GM13976 (cell line): ENCODE measurements around the gene SHANK2.

Source experiments
- DNase-seq: peaks from one replicate; pipeline ENCODE4 v3.0.0; 2012; ENCODE audit warnings: low spot score
- in situ Hi-C: fragments of 300-500 bp; cut with MboI; formaldehyde crosslinking; loops from one replicate; pipeline ENCODE4 v1.12.0; 2022; ENCODE audit warnings: low sequenced_read_pairs, mixed read lengths, inconsistent platforms; ENCODE audit not compliant: unreplicated experiment
- TF ChIP-seq, protein P1 (sequence below): IDR thresholded peaks from 2 replicates; pipeline ENCODE4 v1.5.1; 2012; ENCODE audit warnings: borderline replicate concordance, mild to moderate bottlenecking; ENCODE audit not compliant: insufficient read depth; ENCODE audit errors: extremely low read depth, missing control alignments, control extremely low read depth

The SHANK2 gene

DNA sequence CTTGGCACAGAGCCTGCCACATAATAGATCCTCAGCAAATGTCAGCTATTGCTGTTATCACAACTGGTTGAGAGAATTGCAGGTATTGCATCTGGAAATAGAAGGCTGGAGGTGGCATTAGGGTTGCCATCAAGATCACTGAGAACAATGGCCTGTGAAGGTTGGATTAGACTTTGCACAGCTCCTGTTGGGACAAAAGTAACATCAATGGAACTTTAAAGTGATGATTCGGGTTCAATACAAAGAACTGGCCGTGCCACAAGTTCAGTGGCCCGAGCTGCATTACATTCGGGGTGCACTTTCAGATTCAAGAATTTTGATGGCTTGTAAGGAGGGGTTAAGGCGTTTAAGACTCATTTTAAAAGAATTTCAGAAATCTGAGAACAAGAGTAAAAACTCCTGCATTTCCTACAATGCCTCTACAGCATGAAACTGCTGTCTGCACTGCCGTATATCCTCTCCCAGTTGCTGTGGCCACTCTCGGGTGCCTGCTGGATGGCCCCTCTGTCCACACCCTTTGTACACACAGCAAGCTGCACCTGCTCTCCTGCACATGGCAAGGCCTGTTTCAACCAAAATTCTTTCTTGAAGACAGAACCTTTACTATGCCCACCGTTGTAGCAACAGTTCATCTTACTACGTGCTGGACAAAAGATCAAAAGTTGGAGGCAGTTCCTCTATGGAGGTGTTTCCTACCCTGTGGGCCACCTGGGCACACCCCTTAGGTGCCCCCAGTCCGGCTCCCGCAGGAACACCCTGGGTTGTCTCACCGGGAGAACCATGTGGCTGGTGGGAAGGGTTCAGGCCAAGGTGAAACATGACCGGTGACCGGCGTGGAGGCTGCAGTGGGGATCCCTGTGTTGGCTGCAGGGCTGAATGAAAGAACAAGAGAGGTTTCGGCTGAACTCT, 17.5 kb upstream of the SHANK2 start:
- in situ Hi-C loops = no loop called here
- DNase-seq = no peak
- TF ChIP-seq, protein P1, sequence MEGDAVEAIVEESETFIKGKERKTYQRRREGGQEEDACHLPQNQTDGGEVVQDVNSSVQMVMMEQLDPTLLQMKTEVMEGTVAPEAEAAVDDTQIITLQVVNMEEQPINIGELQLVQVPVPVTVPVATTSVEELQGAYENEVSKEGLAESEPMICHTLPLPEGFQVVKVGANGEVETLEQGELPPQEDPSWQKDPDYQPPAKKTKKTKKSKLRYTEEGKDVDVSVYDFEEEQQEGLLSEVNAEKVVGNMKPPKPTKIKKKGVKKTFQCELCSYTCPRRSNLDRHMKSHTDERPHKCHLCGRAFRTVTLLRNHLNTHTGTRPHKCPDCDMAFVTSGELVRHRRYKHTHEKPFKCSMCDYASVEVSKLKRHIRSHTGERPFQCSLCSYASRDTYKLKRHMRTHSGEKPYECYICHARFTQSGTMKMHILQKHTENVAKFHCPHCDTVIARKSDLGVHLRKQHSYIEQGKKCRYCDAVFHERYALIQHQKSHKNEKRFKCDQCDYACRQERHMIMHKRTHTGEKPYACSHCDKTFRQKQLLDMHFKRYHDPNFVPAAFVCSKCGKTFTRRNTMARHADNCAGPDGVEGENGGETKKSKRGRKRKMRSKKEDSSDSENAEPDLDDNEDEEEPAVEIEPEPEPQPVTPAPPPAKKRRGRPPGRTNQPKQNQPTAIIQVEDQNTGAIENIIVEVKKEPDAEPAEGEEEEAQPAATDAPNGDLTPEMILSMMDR = no peak

DNA sequence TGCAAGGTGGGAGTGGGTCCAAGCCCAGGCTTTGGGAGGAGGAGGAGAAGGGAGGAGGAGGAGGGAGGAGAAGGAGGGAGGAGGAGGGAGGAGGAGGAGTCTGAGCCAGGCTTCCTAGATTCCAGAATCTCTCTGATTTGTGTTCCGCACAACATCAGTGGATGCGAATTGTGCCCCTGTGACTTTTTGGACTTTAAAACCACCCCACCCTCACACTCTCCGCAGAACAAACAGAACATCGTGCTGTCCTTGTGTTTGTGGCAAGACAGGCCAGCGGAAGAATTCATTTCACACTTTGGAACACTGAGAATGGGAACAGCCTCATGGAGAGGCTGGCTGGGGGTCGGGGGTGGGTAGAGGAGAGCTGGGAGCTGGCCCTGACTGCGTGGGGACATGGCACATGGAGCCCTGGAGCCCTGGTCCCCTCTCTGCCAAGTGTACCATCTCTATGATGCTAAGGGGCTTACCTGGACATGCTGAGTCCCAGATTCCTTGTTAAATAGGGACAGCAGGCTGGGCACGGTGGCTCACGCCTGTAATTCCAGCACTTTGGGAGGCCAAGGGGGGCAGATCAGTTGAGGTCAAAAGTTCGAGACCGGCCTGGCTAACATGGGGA, 16.4 kb upstream of the SHANK2 start:
- DNase-seq = no peak
- in situ Hi-C loops = no loop called here
- TF ChIP-seq, protein P1 = no peak

DNA sequence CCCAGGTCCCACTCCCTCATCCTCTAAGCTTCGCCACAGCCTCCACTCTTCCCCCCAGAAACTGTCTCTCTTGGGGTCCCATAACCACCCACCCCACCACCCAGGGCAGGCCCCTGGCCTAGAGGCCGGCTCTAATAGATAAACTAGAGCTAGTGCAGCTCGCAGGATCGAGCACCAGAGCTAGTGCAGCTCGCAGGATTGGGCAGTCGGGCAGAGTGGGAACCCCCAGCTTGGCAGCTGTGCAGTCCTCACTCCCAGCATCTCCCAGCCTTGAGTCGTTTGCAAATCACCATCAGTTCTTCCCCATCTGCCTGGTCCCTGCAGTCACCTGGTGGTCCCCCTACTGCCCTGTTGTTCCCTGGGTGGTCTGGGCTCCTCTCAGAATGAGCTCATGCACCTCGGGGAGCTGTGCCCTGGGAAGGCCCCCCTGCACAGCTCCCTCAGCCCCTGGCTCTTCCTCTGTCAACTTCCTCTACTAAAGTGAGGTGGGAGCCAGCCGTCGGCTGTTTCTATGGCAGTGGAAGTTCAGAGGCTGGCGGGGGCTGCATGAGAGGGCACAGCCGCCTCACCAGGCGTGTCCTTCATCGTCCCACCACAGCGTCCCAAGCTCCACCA, 15.5 kb upstream of the SHANK2 start:
- in situ Hi-C loops = no loop called here
- TF ChIP-seq, protein P1 = no peak
- DNase-seq = no peak

DNA sequence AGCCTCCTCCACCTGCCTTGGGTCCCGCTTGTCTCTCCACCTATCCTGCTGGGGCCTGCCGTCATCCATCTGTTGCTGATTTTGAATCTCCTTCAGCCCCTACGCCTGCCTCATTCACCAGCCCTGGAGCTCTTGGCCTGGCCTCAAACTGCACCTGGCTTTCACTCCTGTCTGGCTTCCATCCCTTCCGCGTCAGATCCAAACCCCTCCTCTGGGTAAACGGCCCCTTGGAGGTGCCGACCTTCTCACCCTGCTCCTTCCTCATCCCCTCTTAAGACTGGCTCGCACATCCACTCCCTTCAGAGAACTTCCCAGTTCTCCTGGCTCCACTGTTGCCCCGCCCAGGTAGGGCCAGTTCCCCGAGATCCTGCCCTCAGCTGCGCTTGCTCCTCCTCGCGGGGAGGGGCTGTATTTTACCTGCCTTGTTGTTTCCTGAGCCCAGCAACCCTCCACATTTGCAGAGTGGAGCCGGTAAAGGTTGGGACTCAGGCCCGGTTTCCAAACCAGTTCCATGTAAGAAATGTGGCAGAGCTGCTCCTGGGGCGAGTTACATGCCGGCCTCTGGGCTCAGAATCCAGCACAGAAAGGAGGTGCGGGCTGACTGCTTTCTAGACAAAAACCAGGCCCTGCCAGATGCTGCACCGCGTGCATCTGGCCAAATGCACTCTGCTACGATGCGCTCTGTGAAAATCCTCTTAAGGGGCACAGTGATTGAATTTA, 13.9 kb upstream of the SHANK2 start:
- TF ChIP-seq, protein P1 = no peak
- in situ Hi-C loops = no loop called here
- no peak for DNase-seq

DNA sequence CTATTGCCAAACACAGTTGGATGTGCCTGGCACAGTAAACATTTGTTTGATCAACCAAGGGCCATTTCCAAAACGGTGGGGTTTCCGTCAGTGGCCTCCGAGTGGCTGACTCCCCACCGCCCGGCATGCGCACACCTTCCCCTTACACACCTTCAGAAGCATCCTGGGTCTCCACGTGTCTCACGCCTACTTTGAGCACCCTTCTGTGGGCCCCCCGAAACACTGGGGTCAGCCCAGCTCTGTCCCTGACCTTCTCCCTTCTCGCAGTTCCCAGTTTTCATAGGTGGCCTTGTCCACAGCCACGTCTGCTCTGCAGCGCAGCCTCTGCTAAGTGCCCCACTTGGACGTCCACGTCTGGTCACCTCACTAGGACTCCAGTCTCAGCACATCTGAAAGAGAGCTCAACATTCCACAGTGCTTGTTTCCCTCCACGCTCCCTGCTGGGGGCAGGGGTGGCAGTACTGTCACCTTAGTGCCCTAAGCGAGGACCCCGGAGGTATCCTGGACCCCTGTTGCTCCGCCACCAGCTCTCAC, 13.2 kb upstream of the SHANK2 start:
- in situ Hi-C loops = no loop called here
- DNase-seq = no peak
- TF ChIP-seq, protein P1 = no peak

DNA sequence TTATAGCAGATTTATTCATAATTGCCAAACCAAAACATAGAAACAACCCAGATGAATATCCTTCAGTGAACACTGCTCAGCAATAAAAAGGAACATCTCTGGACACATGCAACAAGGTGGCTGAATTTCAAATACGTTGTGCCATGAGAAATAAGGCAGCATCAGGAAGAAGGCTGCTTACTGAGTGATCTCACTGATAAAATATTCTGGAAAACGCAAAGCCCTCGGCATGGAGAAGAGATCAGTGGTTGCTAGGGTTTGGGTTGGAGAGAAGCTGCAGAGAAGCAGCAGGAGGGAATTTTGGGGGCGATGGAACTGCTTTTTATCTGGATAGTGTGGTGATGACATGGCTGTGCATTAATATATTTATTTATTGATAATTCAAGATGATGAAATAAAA, 11.0 kb upstream of the SHANK2 start:
- in situ Hi-C loops = no loop called here

More for the DNA sequence above, 11.0 kb upstream of the SHANK2 start:
- TF ChIP-seq, protein P1 = no peak
- DNase-seq = no peak
